ENCODE data around the gene CLEC20A. TPM values are rescaled to one million over a fixed set of nuclear protein-coding genes. Genes with fewer than 3 reads are reported as not detected.

The CLEC20A gene
- total and polyA plus RNA-seq, 9 of the 15 experiments (the other 6 are each of a cell fraction or from before 2014, with no cell fraction given) = not detected

DNA sequence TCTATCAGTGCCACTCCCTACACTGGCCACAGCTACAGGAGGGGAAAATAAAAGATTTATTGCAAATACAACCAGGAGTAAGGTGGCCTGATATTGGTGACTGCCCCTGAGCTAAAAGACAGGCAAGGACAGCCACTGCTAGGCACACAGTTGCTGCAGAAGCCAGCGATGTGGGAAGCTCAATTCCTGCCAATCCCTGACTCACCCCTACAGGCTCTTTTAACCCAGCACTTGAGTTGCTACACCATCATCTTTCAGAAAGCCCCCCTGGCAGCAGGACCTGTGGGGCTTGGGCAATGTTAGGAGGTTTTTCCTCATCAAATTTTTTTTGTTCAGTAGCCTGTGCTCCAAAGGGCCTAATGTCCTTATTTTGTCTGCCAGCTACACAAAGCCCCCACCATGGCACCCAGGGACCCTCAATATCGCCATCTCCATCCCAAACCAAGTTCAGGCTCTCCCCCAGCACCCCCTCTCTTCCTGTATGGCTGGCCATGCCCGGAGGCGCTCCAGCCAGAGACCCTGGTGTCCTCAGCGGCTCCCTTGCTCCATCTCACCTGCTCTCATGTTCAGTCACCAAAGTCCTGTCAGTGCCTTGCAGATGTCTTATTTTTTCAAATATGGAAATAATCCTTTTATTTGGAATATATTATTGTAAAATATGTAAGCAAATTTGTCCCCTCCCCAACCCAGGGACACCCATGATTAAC is 13.4 kb downstream of the CLEC20A start:
- Histone ChIP-seq H3K79me2 (ENCODE audit: control insufficient read depth, insufficient read depth, low read length) (no peaks in the 10 kb centered on the region), H3K36me3 (ENCODE audit: control insufficient read depth, insufficient read depth, low read length) (no peaks in the 10 kb centered on the region), H3K27me3 (ENCODE audit: control insufficient read depth in 2 of 2, insufficient read depth in 2 of 2, low read length in 2 of 2) (peaks cover 3 to 30% of the 10 kb centered on the region in 2 experiments; a peak in 3 of 5 replicates), H3K4me2 (ENCODE audit: insufficient read depth, low read length) (no peak overlapping the region), H4K20me1 (replicated peaks; ENCODE audit: control insufficient read depth, insufficient read depth, low read length) (no peaks in the 10 kb centered on the region), H3K4me1 (replicated peaks in 1 of 2; ENCODE audit: control insufficient read depth in 2 of 2, insufficient read depth in 2 of 2, low read length in 2 of 2) (no peaks in the 10 kb centered on the region; a peak in 1 of 5 replicates), H3K27ac (ENCODE audit: extremely low read depth, low read depth, low read length) (no peak overlapping the region), H3K9ac (ENCODE audit: insufficient read depth in 1 of 2, low read depth in 2 of 2, low read length in 2 of 2) (no peak overlapping the region), H3K4me3 (no peak overlapping the region), H3K9me3 (replicated peaks; ENCODE audit: control insufficient read depth, insufficient read depth, low read depth, low read length) (no peaks in the 10 kb centered on the region), H3K9me1 (ENCODE audit: control insufficient read depth, insufficient read depth, low read length) (no peaks in the 10 kb centered on the region), H2AFZ (ENCODE audit: low read depth, low read length) (no peak overlapping the region)
- no peak for ATAC-seq
- in situ Hi-C loops (cut with MboI) (no loop called here), intact Hi-C loops (cut with micrococcal nuclease) (no loop called here)
- 1% methylated on average over 5 of the region's 5 CpGs for WGBS (ENCODE audit: insufficient coverage, low coverage, missing lambda C conversion rate)
- TF ChIP-seq CHD1 (IDR thresholded peaks at IDR 0.05; ENCODE audit: low read length) (no peak), CEBPG (CRISPR knock-in tag; IDR thresholded peaks at IDR 0.05) (no peak), CEBPG (tag; conservative IDR thresholded peaks at IDR 0.05 in 1 of 2, IDR thresholded peaks at IDR 0.05 in 1 of 2) (no peak), ZNF707 (CRISPR knock-in tag; conservative IDR thresholded peaks at IDR 0.05) (peak; percentile 52)
- TF ChIP-seq, protein P1, sequence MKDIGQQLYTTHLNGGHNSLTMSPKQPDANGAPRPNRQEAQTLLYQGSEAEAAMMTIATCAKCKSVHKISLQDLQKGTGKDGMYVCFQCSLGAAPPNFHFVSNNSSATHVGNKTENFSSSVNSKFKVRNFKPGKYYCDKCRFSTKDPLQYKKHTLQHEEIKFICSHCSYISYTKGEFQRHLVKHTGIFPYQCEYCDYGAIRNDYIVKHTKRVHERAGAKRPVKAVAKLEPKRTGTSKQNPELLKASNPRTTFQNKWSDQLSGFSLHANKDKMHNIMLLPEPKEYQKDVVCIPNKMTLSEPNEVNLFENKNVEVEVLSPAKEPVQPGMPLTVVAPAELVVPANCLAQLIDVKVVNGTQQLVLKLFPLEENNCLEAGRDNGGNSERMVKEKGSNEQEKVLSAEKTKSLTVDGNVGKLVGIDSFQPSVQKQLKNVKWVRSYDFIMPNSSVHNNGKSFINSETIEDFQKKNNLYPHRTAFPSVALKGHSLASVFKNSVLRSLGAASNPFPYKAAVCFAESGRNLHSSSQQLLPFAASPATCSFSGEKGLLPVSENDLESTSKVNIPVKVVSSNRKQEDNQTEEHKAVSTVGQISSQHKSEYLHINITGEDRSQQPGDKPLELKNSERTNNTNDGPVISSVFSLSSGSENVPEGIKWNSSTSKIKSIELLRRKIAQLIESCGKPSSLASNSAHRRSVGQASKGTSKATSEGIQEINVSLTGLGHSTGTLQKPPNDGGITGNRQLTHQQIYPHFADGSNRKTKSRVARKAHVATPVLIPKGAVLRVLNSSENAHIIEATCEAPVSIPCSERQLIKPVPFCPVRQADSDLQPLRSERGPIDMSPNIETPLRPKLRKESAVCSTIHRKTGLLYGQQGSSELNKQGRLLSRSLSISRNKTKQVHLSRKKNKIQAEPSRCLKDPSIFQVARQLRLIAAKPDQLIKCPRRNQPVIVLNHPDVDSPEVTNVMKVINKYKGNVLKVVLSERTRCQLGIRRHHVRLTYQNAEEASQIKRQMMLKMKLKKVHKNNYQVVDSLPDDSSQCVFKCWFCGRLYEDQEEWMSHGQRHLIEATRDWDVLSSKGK (CRISPR knock-in tag; IDR thresholded peaks at IDR 0.05) = no peak
- TF ChIP-seq, protein P2, sequence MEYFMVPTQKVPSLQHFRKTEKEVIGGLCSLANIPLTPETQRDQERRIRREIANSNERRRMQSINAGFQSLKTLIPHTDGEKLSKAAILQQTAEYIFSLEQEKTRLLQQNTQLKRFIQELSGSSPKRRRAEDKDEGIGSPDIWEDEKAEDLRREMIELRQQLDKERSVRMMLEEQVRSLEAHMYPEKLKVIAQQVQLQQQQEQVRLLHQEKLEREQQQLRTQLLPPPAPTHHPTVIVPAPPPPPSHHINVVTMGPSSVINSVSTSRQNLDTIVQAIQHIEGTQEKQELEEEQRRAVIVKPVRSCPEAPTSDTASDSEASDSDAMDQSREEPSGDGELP (CRISPR knock-in tag; IDR thresholded peaks at IDR 0.05; ENCODE audit: borderline replicate concordance) = no peak
- FAIRE-seq = no peak
- BruUV-seq (replicated peaks) = no TSS peak
- DNase-seq (ENCODE audit: extremely low read depth in 1 of 4, low spot score in 3 of 4) = no peak
- POLR2A ChIA-PET = interaction anchor here (0.7 kb wide), 1 partner anchor 28 kb away, joined by 3 read pairs; no protein-coding TSS in a partner anchor
- CTCF ChIA-PET (ENCODE audit: low intra/inter-chr PET ratio) = no interaction called here

All from K562 (cell line).